ENCODE results near the gene EBF4. TPM values are rescaled to one million over a fixed set of nuclear protein-coding genes. Genes with fewer than 3 reads are reported as not detected.
"Not testable (repeated sequence)": the region's sequence is repeated elsewhere in the genome, so short reads cannot be mapped to it uniquely, and the experiment has no call there.

EBF4 gene
- total RNA-seq, 1 donor from 2014 or later = 24.6 TPM

- Mint-ChIP-seq H3K27me3 (ENCODE audit: low read depth) (peaks cover 39% of the 10 kb centered on the region), H3K36me3 (ENCODE audit: low read depth) (peaks cover 20% of the 10 kb centered on the region), H3K4me1 (peaks cover 10% of the 10 kb centered on the region), H3K4me3 (peak within 1 kb of the TSS; percentile 91), H3K9me3 (no peaks in the 10 kb centered on the region), H3K27ac (ENCODE audit: unreplicated experiment) (peak within 1 kb of the TSS; percentile 98)
- peak; percentile 81 for DNase-seq (ENCODE audit: low read depth, low spot score)
- TF ChIP-seq, protein P1, sequence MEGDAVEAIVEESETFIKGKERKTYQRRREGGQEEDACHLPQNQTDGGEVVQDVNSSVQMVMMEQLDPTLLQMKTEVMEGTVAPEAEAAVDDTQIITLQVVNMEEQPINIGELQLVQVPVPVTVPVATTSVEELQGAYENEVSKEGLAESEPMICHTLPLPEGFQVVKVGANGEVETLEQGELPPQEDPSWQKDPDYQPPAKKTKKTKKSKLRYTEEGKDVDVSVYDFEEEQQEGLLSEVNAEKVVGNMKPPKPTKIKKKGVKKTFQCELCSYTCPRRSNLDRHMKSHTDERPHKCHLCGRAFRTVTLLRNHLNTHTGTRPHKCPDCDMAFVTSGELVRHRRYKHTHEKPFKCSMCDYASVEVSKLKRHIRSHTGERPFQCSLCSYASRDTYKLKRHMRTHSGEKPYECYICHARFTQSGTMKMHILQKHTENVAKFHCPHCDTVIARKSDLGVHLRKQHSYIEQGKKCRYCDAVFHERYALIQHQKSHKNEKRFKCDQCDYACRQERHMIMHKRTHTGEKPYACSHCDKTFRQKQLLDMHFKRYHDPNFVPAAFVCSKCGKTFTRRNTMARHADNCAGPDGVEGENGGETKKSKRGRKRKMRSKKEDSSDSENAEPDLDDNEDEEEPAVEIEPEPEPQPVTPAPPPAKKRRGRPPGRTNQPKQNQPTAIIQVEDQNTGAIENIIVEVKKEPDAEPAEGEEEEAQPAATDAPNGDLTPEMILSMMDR (conservative IDR thresholded peaks at IDR 0.05) = no peak
These were observed 28.5 kb upstream of the EBF4 start, which contains the start of gene IDH3B for GRCh38 chr20:2663887-2664719. Gene IDH3B (minus strand): TSS chr20:2664216. CDS start chr20:2664188, 28 bp downstream.

- H3K4me3 Mint-ChIP-seq = no peak overlapping the region
- peaks cover 66% of the 10 kb centered on the region for H3K27me3 Mint-ChIP-seq (ENCODE audit: low read depth)
- H3K9me3 Mint-ChIP-seq = no peaks in the 10 kb centered on the region
- no peak for DNase-seq (ENCODE audit: low read depth, low spot score)
- H3K27ac Mint-ChIP-seq (ENCODE audit: unreplicated experiment) = no peak overlapping the region
- no peaks in the 10 kb centered on the region for H3K4me1 Mint-ChIP-seq
- TF ChIP-seq, protein P1 (conservative IDR thresholded peaks at IDR 0.05) = no peak
- H3K36me3 Mint-ChIP-seq (ENCODE audit: low read depth) = no peaks in the 10 kb centered on the region
These were observed 20.6 kb upstream of the EBF4 start for GRCh38 chr20:2671977-2672376.

- no peaks in the 10 kb centered on the region for H3K36me3 Mint-ChIP-seq (ENCODE audit: low read depth)
These were observed 20.1 kb upstream of the EBF4 start for GRCh38 chr20:2672446-2672845.

DNA sequence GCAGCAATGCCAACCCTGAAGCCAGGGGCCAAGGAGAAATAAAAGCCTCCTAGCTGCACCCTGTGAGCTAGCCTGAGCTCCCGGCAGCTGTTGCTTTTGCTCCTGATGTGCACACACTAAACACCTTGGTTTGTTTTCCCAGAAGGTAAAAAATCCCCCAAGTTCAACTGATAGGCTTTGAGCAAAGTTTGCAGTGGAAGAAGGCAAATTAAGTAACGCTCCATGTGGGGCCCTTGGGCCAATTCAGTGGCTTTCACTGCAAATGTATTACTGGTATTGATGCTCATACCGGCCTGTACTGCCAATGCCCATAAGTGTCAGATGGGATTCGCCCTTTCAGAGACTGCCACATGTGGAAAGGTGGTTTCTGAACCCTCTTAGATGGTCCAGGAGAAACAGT lies 19.1 kb upstream of the EBF4 start:
- Mint-ChIP-seq H3K4me3 (no peak overlapping the region), H3K27me3 (ENCODE audit: low read depth) (peaks cover 67% of the 10 kb centered on the region), H3K36me3 (ENCODE audit: low read depth) (no peaks in the 10 kb centered on the region), H3K27ac (ENCODE audit: unreplicated experiment) (no peak overlapping the region), H3K9me3 (no peaks in the 10 kb centered on the region), H3K4me1 (no peaks in the 10 kb centered on the region)
- no peak for DNase-seq (ENCODE audit: low read depth, low spot score)
- TF ChIP-seq, protein P1 (conservative IDR thresholded peaks at IDR 0.05) = no peak

More at GRCh38 chr20:2672446-2672845, 20.1 kb upstream of the EBF4 start:
- Mint-ChIP-seq H3K27ac (ENCODE audit: unreplicated experiment) (no peak overlapping the region), H3K4me3 (no peak overlapping the region), H3K27me3 (ENCODE audit: low read depth) (peaks cover 69% of the 10 kb centered on the region), H3K9me3 (no peaks in the 10 kb centered on the region), H3K4me1 (no peaks in the 10 kb centered on the region)
- TF ChIP-seq, protein P1 (conservative IDR thresholded peaks at IDR 0.05) = no peak
- DNase-seq (ENCODE audit: low read depth, low spot score) = no peak

DNA sequence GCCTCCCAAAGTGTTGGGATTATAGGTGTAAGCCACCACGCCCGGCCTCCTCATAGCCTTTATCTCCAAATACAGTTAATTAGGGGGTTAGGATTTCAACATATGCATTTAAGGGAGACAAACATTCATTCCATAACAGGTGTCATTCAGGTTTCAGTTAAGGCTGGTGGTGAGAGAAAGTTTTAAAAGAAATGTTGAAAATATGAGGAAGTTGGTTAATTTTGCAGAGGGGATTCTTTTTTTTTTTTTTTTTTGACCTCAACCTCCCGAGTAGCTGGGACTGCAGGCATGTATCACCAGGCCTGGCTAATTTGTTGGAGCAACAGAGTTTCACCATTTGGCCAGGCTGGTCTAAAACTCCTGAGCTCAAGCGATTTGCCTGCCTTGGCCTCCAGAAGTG lies 12.5 kb upstream of the EBF4 start:
- DNase-seq (ENCODE audit: low read depth, low spot score) = no peak
- peaks cover 74% of the 10 kb centered on the region for H3K27me3 Mint-ChIP-seq (ENCODE audit: low read depth)
- H3K9me3 Mint-ChIP-seq = no peaks in the 10 kb centered on the region
- TF ChIP-seq, protein P1 (conservative IDR thresholded peaks at IDR 0.05) = no peak
- no peaks in the 10 kb centered on the region for H3K36me3 Mint-ChIP-seq (ENCODE audit: low read depth)
- no peak overlapping the region for H3K4me3 Mint-ChIP-seq
- no peaks in the 10 kb centered on the region for H3K4me1 Mint-ChIP-seq
- no peak overlapping the region for H3K27ac Mint-ChIP-seq (ENCODE audit: unreplicated experiment)

DNA sequence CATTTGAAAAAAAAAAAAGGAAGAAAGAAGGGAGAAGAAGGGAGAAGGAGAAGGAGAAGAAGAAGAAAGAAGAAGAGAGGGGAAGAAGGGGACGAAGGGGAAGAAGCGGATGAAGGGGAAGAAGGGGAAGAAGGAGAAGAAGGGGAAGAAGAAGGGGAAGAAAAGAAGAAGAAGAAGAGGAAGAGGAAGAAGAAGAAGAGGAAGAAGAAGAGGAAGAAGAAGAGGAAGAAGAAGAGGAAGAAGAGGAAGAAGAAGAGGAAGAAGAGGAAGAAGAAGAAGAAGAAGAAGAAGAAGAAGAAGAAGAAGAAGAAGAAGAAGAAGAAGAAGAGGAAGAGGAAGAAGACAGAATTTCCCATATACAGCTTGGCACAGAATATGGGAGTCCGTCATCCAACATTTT lies 10.5 kb upstream of the EBF4 start:
- H3K9me3 Mint-ChIP-seq; H3K4me1 Mint-ChIP-seq; H3K27ac Mint-ChIP-seq (ENCODE audit: unreplicated experiment); DNase-seq (ENCODE audit: low read depth, low spot score); H3K4me3 Mint-ChIP-seq; H3K36me3 Mint-ChIP-seq (ENCODE audit: low read depth): not testable (repeated sequence)
- H3K27me3 Mint-ChIP-seq (ENCODE audit: low read depth) = peaks cover 88% of the 10 kb centered on the region

GRCh38 chr20:2684817-2685216 lies 7.8 kb upstream of the EBF4 start:
- Mint-ChIP-seq H3K4me1 (peaks cover 12% of the 10 kb centered on the region), H3K27me3 (ENCODE audit: low read depth) (peaks cover 92% of the 10 kb centered on the region)
- not testable (repeated sequence) for H3K27ac Mint-ChIP-seq (ENCODE audit: unreplicated experiment); H3K36me3 Mint-ChIP-seq (ENCODE audit: low read depth); DNase-seq (ENCODE audit: low read depth, low spot score); H3K4me3 Mint-ChIP-seq; H3K9me3 Mint-ChIP-seq
